ENCODE measurements around the gene PYCARD. TPM values are rescaled to one million over a fixed set of nuclear protein-coding genes. Genes with fewer than 3 reads are reported as not detected.
"Not testable (repeated sequence)": the region's sequence is repeated elsewhere in the genome, so short reads cannot be mapped to it uniquely, and the experiment has no call there.

PYCARD gene
- total RNA-seq, 2 donors from 2014 or later, result 26.3 to 29.8 TPM

GRCh38 chr16:31199430-31200041 is 3.0 kb downstream of the PYCARD start:
- Mint-ChIP-seq H3K9me3 (no peaks in the 10 kb centered on the region), H3K4me3 (no peak overlapping the region), H3K27ac (no peak overlapping the region), H3K4me1 (peaks cover 8% of the 10 kb centered on the region), H3K36me3 (ENCODE audit: low read depth) (peaks cover 34% of the 10 kb centered on the region), H3K27me3 (ENCODE audit: insufficient read depth) (peaks cover 12% of the 10 kb centered on the region)
- Histone ChIP-seq H3K9ac (ENCODE audit: extremely low read depth, low read length, poor library complexity, severe bottlenecking) (no peak overlapping the region), H3K4me1 (ENCODE audit: control insufficient read depth, insufficient read depth, low read length) (no peaks in the 10 kb centered on the region), H3K9me3 (ENCODE audit: control insufficient read depth, low read length) (no peaks in the 10 kb centered on the region), H3K4me3 (ENCODE audit: low read length) (no peak overlapping the region), H3K36me3 (ENCODE audit: control insufficient read depth, insufficient read depth, low read length) (peaks cover 51% of the 10 kb centered on the region), H3K27ac (ENCODE audit: low read depth, low read length) (no peak overlapping the region), H3K27me3 (ENCODE audit: control insufficient read depth, insufficient read depth, low read length, poor library complexity, severe bottlenecking) (peaks cover 17% of the 10 kb centered on the region)
- no peak for DNase-seq
- WGBS, 2 experiments (ENCODE audit: insufficient coverage in 1 of 2, insufficient read length in 1 of 2), result 99 to 100% methylated on average over 3 to 5 of the region's 5 CpGs
- no peak for TF ChIP-seq CTCF (conservative IDR thresholded peaks at IDR 0.05)

- 87 to 89% methylated on average over 5 to 7 of the region's 7 CpGs for WGBS, 2 experiments (ENCODE audit: insufficient coverage in 1 of 2, insufficient read length in 1 of 2)
- Mint-ChIP-seq H3K9me3 (no peaks in the 10 kb centered on the region), H3K36me3 (ENCODE audit: low read depth) (peaks cover 43% of the 10 kb centered on the region), H3K4me1 (peaks cover 8% of the 10 kb centered on the region), H3K27ac (no peak overlapping the region), H3K4me3 (no peak overlapping the region), H3K27me3 (ENCODE audit: insufficient read depth) (peaks cover 5% of the 10 kb centered on the region)
- Histone ChIP-seq H3K4me3 (ENCODE audit: low read length) (no peak overlapping the region), H3K9ac (ENCODE audit: extremely low read depth, low read length, poor library complexity, severe bottlenecking) (no peak overlapping the region), H3K9me3 (ENCODE audit: control insufficient read depth, low read length) (no peaks in the 10 kb centered on the region), H3K27me3 (ENCODE audit: control insufficient read depth, insufficient read depth, low read length, poor library complexity, severe bottlenecking) (peaks cover 13% of the 10 kb centered on the region), H3K36me3 (ENCODE audit: control insufficient read depth, insufficient read depth, low read length) (peaks cover 63% of the 10 kb centered on the region), H3K4me1 (ENCODE audit: control insufficient read depth, insufficient read depth, low read length) (no peaks in the 10 kb centered on the region), H3K27ac (ENCODE audit: low read depth, low read length) (no peak overlapping the region)
- DNase-seq, result no peak
- no peak for TF ChIP-seq CTCF (conservative IDR thresholded peaks at IDR 0.05)
These were observed 4.2 kb downstream of the PYCARD start for GRCh38 chr16:31198207-31198882.

- WGBS, 2 experiments (ENCODE audit: insufficient coverage in 1 of 2, insufficient read length in 1 of 2), result 93 to 95% methylated on average over 14 to 17 of the region's 17 CpGs
- Histone ChIP-seq H3K27ac (ENCODE audit: low read depth, low read length) (no peak overlapping the region), H3K9me3 (ENCODE audit: control insufficient read depth, low read length) (no peaks in the 10 kb centered on the region), H3K27me3 (ENCODE audit: control insufficient read depth, insufficient read depth, low read length, poor library complexity, severe bottlenecking) (no peaks in the 10 kb centered on the region), H3K9ac (ENCODE audit: extremely low read depth, low read length, poor library complexity, severe bottlenecking) (no peak overlapping the region), H3K36me3 (ENCODE audit: control insufficient read depth, insufficient read depth, low read length) (peaks cover 81% of the 10 kb centered on the region), H3K4me1 (ENCODE audit: control insufficient read depth, insufficient read depth, low read length) (no peaks in the 10 kb centered on the region), H3K4me3 (ENCODE audit: low read length) (no peak overlapping the region)
- TF ChIP-seq CTCF (conservative IDR thresholded peaks at IDR 0.05), result no peak
- no peak for DNase-seq
- H3K4me1 Mint-ChIP-seq, result peaks cover 5% of the 10 kb centered on the region
- H3K36me3 Mint-ChIP-seq (ENCODE audit: low read depth), result peaks cover 60% of the 10 kb centered on the region
- H3K4me3 Mint-ChIP-seq, result no peak overlapping the region
- H3K27ac Mint-ChIP-seq, result no peak overlapping the region
- H3K27me3 Mint-ChIP-seq (ENCODE audit: insufficient read depth), result no peaks in the 10 kb centered on the region
- no peaks in the 10 kb centered on the region for H3K9me3 Mint-ChIP-seq
These were observed 6.1 kb downstream of the PYCARD start for GRCh38 chr16:31196324-31197088.

GRCh38 chr16:31195861-31196260 is 6.7 kb downstream of the PYCARD start:
- H3K27me3 ChIP-seq (ENCODE audit: control insufficient read depth, insufficient read depth, low read length, poor library complexity, severe bottlenecking); H3K9ac ChIP-seq (ENCODE audit: extremely low read depth, low read length, poor library complexity, severe bottlenecking); H3K4me3 Mint-ChIP-seq; H3K9me3 ChIP-seq (ENCODE audit: control insufficient read depth, low read length); H3K27ac ChIP-seq (ENCODE audit: low read depth, low read length); H3K4me3 ChIP-seq (ENCODE audit: low read length); H3K27me3 Mint-ChIP-seq (ENCODE audit: insufficient read depth); DNase-seq; H3K4me1 ChIP-seq (ENCODE audit: control insufficient read depth, insufficient read depth, low read length); H3K27ac Mint-ChIP-seq; H3K4me1 Mint-ChIP-seq; H3K9me3 Mint-ChIP-seq: not testable (repeated sequence)
- H3K36me3 ChIP-seq (ENCODE audit: control insufficient read depth, insufficient read depth, low read length), result peaks cover 88% of the 10 kb centered on the region
- peaks cover 67% of the 10 kb centered on the region for H3K36me3 Mint-ChIP-seq (ENCODE audit: low read depth)
- WGBS, 2 experiments (ENCODE audit: insufficient coverage in 1 of 2, insufficient read length in 1 of 2), result 88 to 95% methylated on average over 10 to 11 of the region's 11 CpGs
